ENCODE results near the gene ZDHHC7. TPM values are rescaled to one million over a fixed set of nuclear protein-coding genes. Genes with fewer than 3 reads are reported as not detected.

Gene ZDHHC7
- total RNA-seq, 2 experiments from 2014 or later, result 20.7 to 23.6 TPM

GRCh38 chr16:85027958-85028684, 16.8 kb upstream of the ZDHHC7 start:
- DNase-seq (peak; percentile 38), ATAC-seq (peak; percentile 7)
- peak; percentile 27 for TF ChIP-seq CTCF (IDR thresholded peaks at IDR 0.05)
- no peaks in the 10 kb centered on the region for H3K9me3 Mint-ChIP-seq
- H3K36me3 Mint-ChIP-seq (ENCODE audit: low read depth), result peaks cover 2% of the 10 kb centered on the region
- peak overlapping the region; percentile 92 for H3K27ac Mint-ChIP-seq
- H3K27me3 Mint-ChIP-seq, result no peaks in the 10 kb centered on the region
- intact Hi-C loops (cut with micrococcal nuclease), result no loop called here
- H3K4me3 Mint-ChIP-seq, result peak overlapping the region; percentile 85
- peaks cover 42% of the 10 kb centered on the region for H3K4me1 Mint-ChIP-seq (ENCODE audit: low read depth)
- ChIA-PET POLR2A (interaction anchor here (0.8 to 1.7 kb wide), 8 partner anchors 17 to 59 kb away, joined by 3 to 7 read pairs (median 3); partner anchors contain the start of gene ZDHHC7), CTCF (interaction anchor here (0.8 to 3.3 kb wide), 5 partner anchors 16 to 87 kb away, joined by 3 to 24 read pairs (median 5); partner anchors contain the start of gene ZDHHC7)

DNA sequence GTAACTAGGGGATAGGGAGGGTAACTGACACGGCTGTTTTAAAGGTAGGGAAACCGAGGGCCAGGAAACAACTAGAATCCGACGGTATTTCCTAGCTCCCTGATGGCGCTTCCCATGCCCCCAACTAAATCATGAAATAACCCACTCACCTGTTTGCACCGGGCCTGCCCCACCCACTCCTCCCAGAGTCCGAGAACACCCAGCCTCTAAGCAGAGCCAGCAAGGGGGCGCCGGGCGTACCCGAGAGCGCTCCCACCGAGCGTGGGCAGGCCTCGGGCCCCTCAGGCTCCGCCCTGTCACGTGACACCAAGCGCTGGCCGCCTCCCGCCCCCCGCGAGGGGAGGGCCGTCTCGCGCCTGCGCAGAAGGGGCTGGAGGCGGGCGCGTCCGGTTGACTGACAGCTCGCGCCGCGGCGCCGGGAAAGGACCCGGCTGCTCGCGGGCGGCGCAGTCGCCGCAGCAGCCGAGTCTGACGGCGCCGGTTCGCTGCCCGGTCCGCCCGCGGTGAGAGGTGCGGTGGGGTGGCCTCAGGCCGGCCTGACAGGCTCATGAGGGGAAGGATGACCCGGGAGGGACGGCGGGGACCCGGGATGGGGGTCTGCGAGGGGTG, 16.1 kb upstream of the ZDHHC7 start, which contains the start of gene KIAA0513:
TSS of gene KIAA0513 (plus strand) at position 447 of the 609 bp plus-strand sequence. CDS start 39,277 bp downstream, outside the sequence.
- Mint-ChIP-seq H3K27ac (peak within 1 kb of the TSS; percentile 92), H3K27me3 (no peaks in the 10 kb centered on the region), H3K4me3 (peak within 1 kb of the TSS; percentile 85), H3K9me3 (no peaks in the 10 kb centered on the region), H3K36me3 (ENCODE audit: low read depth) (peaks cover 2% of the 10 kb centered on the region), H3K4me1 (ENCODE audit: low read depth) (peaks cover 42% of the 10 kb centered on the region)
- ATAC-seq (peak; percentile 64), DNase-seq (peak; percentile 95)
- CTCF ChIA-PET, result interaction anchor here (0.7 to 3.3 kb wide), 6 partner anchors 15 to 87 kb away, joined by 3 to 24 read pairs (median 4); partner anchors contain the start of gene ZDHHC7
- POLR2A ChIA-PET, result interaction anchor here (0.9 to 1.7 kb wide), 8 partner anchors 10 to 60 kb away, joined by 3 to 7 read pairs (median 3); no protein-coding TSS in a partner anchor
- intact Hi-C loops (cut with micrococcal nuclease), result no loop called here
- no peak for TF ChIP-seq CTCF (IDR thresholded peaks at IDR 0.05)

DNA sequence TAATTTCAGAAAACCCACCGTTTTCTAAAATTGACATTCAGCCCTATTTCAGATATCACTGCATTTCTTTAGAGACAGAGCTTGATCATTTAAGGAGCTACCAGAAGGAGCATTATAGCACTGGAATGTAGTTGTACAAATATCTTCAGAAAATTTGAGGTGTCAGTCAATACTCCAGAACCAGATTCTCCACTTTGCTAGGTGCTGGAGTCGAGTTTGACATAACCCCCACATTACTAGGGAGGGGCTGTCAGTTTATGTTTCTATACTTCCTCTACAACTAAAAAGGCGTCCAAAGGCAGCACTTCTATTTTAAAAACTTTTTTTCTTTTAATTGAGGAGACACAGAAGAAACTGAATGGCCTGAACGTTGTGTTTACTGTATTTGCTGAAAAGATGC, 15.4 kb upstream of the ZDHHC7 start:
- POLR2A ChIA-PET, result interaction anchor here (0.7 to 1.7 kb wide), 7 partner anchors 9 to 60 kb away, joined by 3 to 6 read pairs (median 3); no protein-coding TSS in a partner anchor
- CTCF ChIA-PET, result interaction anchor here (0.8 to 3.3 kb wide), 7 partner anchors 11 to 88 kb away, joined by 3 to 24 read pairs (median 4); partner anchors contain the start of gene ZDHHC7
- no peaks in the 10 kb centered on the region for H3K27me3 Mint-ChIP-seq
- peak overlapping the region; percentile 85 for H3K4me3 Mint-ChIP-seq
- no peaks in the 10 kb centered on the region for H3K36me3 Mint-ChIP-seq (ENCODE audit: low read depth)
- no peak for TF ChIP-seq CTCF (IDR thresholded peaks at IDR 0.05)
- peak overlapping the region; percentile 77 for H3K27ac Mint-ChIP-seq
- no peak for DNase-seq
- ATAC-seq, result no peak
- intact Hi-C loops (cut with micrococcal nuclease), result no loop called here
- peaks cover 41% of the 10 kb centered on the region for H3K4me1 Mint-ChIP-seq (ENCODE audit: low read depth)
- no peaks in the 10 kb centered on the region for H3K9me3 Mint-ChIP-seq

DNA sequence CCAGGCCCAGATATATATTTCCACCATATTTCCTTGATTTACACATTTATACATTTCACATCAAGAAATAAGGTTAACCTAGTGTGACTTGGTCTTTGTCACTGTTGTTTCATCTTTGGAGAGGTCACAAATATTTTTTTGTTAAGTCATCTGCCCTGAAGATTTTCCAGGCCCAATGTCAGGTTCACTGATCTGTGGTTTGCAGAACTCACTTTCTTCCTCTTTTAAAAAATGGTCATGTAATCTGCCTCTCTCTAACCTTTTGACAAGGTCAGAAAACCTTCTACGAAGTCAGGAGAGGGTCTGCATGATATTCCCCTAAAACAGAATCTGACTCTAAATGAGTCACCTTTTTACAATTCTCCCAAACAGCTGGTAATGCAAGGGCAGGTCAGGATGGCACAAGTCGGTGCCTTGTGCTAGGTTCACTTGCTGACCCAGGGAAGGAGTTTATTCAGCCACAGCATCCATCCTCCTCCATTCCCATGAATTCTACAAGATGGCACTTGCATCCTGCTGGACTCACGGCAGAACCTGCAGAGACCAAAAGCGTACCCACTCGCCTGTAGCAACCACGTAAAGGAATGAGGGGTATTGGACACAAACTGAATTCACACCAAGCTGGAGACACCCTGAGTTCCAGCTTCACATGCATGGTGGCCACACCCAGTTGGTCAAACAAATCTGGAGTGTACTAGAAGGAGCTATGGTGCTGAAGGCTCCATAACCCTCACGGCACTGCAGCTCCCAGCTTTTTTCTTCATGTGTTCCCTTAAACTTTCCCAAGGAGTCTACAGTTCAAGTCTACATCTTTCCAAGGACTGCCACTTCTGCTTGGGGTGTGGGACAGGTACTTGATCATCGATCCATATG, 14.7 kb upstream of the ZDHHC7 start:
- POLR2A ChIA-PET, result interaction anchor here (0.7 to 1.2 kb wide), 4 partner anchors 9 to 15 kb away, joined by 3 to 5 read pairs (median 3); partner anchors contain the start of gene ZDHHC7
- intact Hi-C loops (cut with micrococcal nuclease), result no loop called here
- TF ChIP-seq CTCF (IDR thresholded peaks at IDR 0.05), result no peak
- Mint-ChIP-seq H3K9me3 (no peaks in the 10 kb centered on the region), H3K4me1 (ENCODE audit: low read depth) (peaks cover 39% of the 10 kb centered on the region), H3K27me3 (no peaks in the 10 kb centered on the region), H3K36me3 (ENCODE audit: low read depth) (no peaks in the 10 kb centered on the region), H3K4me3 (peak overlapping the region; percentile 85), H3K27ac (no peak overlapping the region)
- ATAC-seq (no peak), DNase-seq (no peak)
- CTCF ChIA-PET, result interaction anchor here (0.8 to 3.3 kb wide), 6 partner anchors 10 to 89 kb away, joined by 3 to 24 read pairs (median 4); partner anchors contain the start of gene ZDHHC7

Data from activated CD8-positive, alpha-beta T cell treated with anti-CD3 and anti-CD28 coated beads for 36 hours (primary cell).